Esophagus muscularis mucosa (tissue), 3 donors: ENCODE results near the gene GSE1.

Experiments used
- CTCF ChIP-seq, 3 experiments: fragments of 200-600 bp in 2 of 3; fragments of 450-650 bp in 1 of 3; sonication (generic) in 2 of 3; IDR thresholded peaks; one replicate each; pipeline ENCODE4 v1.5.1; 2017 to 2019; ENCODE audit warnings: antibody characterized with exemption in 3 of 3, mild to moderate bottlenecking in 2 of 3, moderate library complexity in 1 of 3
- POLR2A ChIP-seq: fragments of 450-650 bp; IDR thresholded peaks from one replicate; pipeline ENCODE4 v1.6.1; 2017; ENCODE audit warnings: antibody characterized with exemption, moderate library complexity, mild to moderate bottlenecking, low read depth
- POLR2AphosphoS5 ChIP-seq, 2 donors: sonication (generic); formaldehyde crosslinking; IDR thresholded peaks; one replicate each; pipeline ENCODE4 v1.6.1; 2017; ENCODE audit warnings: antibody characterized with exemption in 2 of 2

DNA sequence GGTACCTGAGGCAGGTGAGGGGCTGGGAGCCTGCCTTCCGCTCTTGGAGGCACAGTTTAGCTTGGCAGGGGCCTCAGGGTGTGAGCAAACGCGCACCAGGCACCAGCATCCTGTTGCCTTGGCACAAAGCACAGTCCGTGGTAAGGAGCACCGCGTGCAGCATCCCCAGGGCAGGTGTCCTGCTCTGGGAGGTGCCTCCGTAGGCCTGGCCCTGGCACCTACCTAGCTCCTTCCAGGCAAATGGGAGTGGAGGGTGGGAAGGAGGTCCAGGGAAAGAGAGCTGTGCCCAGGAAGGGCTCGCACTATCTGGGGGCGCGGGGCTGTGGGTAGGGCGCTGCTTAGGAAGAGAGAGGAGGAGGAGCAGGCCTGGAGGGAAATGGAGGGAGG is 3.1 kb upstream of the GSE1 start:
- TF ChIP-seq POLR2AphosphoS5 (IDR thresholded peaks at IDR 0.05) = no peak
- no peak for TF ChIP-seq CTCF (IDR thresholded peaks at IDR 0.05)
- no peak for TF ChIP-seq POLR2A
